K562 (cell line): ENCODE results near the gene PDGFC.

Experiments
- CBX8 ChIP-seq: fragments of 200-600 bp; sonication (generic); IDR thresholded peaks from 2 replicates; pipeline ENCODE4 v1.6.1; 2012; ENCODE audit warnings: borderline replicate concordance, mixed run types, low read depth, mild to moderate bottlenecking, moderate library complexity, mixed read lengths, low read length, control low read depth, inconsistent platforms; ENCODE audit not compliant: poor library complexity, severe bottlenecking; ENCODE audit errors: extremely low read depth
- CTCF ChIP-seq, 3 experiments: IDR thresholded peaks in 2 of 3; conservative IDR thresholded peaks in 1 of 3; 2 replicates each; pipeline ENCODE4 v1.5.1; 2011 to 2012; ENCODE audit warnings: low read length in 3 of 3, mild to moderate bottlenecking in 3 of 3, control low read depth in 2 of 3, improper control_type of control experiment in 1 of 3, inconsistent platforms in 1 of 3, low read depth in 1 of 3, mixed read lengths in 1 of 3, moderate library complexity in 1 of 3; ENCODE audit not compliant: insufficient read depth in 2 of 3
- SIN3A ChIP-seq, 2 experiments: fragments of 150-350 bp in 1 of 2; IDR thresholded peaks; 2 replicates each; pipeline ENCODE4 v1.6.1; 2011 to 2016; ENCODE audit warnings: borderline replicate concordance in 2 of 2, low read depth in 2 of 2, low read length in 2 of 2, mild to moderate bottlenecking in 2 of 2, moderate library complexity in 2 of 2; ENCODE audit not compliant: control insufficient read depth in 1 of 2
- TAF9B ChIP-seq: fragments of 450-650 bp; IDR thresholded peaks from 2 replicates; pipeline ENCODE4 v1.6.1; 2018; ENCODE audit warnings: mild to moderate bottlenecking; ENCODE audit not compliant: partially characterized antibody

- TF ChIP-seq CTCF (IDR thresholded peaks at IDR 0.05 in 2 of 3, conservative IDR thresholded peaks at IDR 0.05 in 1 of 3; ENCODE audit: insufficient read depth in 2 of 3, low read depth in 1 of 3, low read length in 3 of 3), result no peak
- TF ChIP-seq CBX8, result no peak
- no peak for TF ChIP-seq SIN3A (IDR thresholded peaks at IDR 0.05; ENCODE audit: borderline replicate concordance in 2 of 2, control insufficient read depth in 1 of 2, low read depth in 2 of 2, low read length in 2 of 2)
- TF ChIP-seq TAF9B, result no peak
Observed at GRCh38 chr4:156725257-156725656, 246.3 kb downstream of the PDGFC start.
